ENCODE results near the gene ACER1.

ACER1 gene

GRCh38 chr19:6333439-6333838, at the start of gene ACER1:
Gene ACER1, minus strand, starts transcription at chr19:6333612. Its CDS starts 61 bp downstream, at chr19:6333551.
- H3K36me3 ChIP-seq (ENCODE audit: control insufficient read depth, insufficient read depth, low read length) = no peaks in the 10 kb centered on the region
- H3K4me3 ChIP-seq (ENCODE audit: low read depth, low read length) = no peak within 1 kb of the TSS
- no peak within 1 kb of the TSS for H3K27ac ChIP-seq (ENCODE audit: low read depth, low read length)
- no peaks in the 10 kb centered on the region for H3K9me3 ChIP-seq (ENCODE audit: control insufficient read depth, insufficient read depth, low read length)
- no peaks in the 10 kb centered on the region for H3K4me1 ChIP-seq (ENCODE audit: control insufficient read depth, insufficient read depth, low read length)
- H3K9ac ChIP-seq (ENCODE audit: low read depth, low read length) = no peak within 1 kb of the TSS
- no peaks in the 10 kb centered on the region for H3K27me3 ChIP-seq (ENCODE audit: control insufficient read depth, insufficient read depth, low read length)

DNA sequence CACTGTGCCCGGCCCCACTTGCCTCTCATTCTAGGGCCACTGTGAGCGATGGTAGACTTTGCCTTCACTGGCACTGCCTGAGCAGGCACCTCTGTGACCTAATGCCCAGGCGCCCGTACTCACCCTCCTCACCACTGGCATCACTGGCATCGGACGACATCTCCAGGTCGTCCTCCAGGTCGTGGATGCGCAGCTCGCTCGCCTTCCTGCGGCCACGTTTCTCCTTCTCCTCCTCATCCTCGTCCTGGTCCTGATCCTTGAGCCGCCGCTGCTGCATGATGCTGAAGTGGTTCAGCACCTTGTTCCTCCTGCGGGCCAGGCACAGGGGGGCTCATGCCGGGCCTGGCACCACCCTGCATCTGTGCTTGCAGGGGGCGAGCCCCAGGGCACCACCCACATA, 49.8 kb upstream of the ACER1 start:
- no peaks in the 10 kb centered on the region for H3K9me3 ChIP-seq (ENCODE audit: control insufficient read depth, insufficient read depth, low read length)
- peaks cover 87% of the 10 kb centered on the region for H3K36me3 ChIP-seq (ENCODE audit: control insufficient read depth, insufficient read depth, low read length)
- H3K27ac ChIP-seq (ENCODE audit: low read depth, low read length) = no peak overlapping the region
- no peaks in the 10 kb centered on the region for H3K27me3 ChIP-seq (ENCODE audit: control insufficient read depth, insufficient read depth, low read length)
- H3K4me1 ChIP-seq (ENCODE audit: control insufficient read depth, insufficient read depth, low read length) = no peaks in the 10 kb centered on the region
- no peak overlapping the region for H3K4me3 ChIP-seq (ENCODE audit: low read depth, low read length)
- H3K9ac ChIP-seq (ENCODE audit: low read depth, low read length) = no peak overlapping the region

GRCh38 chr19:6381030-6381750, 47.8 kb upstream of the ACER1 start:
- no peaks in the 10 kb centered on the region for H3K27me3 ChIP-seq (ENCODE audit: control insufficient read depth, insufficient read depth, low read length)
- peaks cover 72% of the 10 kb centered on the region for H3K36me3 ChIP-seq (ENCODE audit: control insufficient read depth, insufficient read depth, low read length)
- no peak overlapping the region for H3K9ac ChIP-seq (ENCODE audit: low read depth, low read length)
- no peaks in the 10 kb centered on the region for H3K9me3 ChIP-seq (ENCODE audit: control insufficient read depth, insufficient read depth, low read length)
- no peak overlapping the region for H3K27ac ChIP-seq (ENCODE audit: low read depth, low read length)
- no peaks in the 10 kb centered on the region for H3K4me1 ChIP-seq (ENCODE audit: control insufficient read depth, insufficient read depth, low read length)
- no peak overlapping the region for H3K4me3 ChIP-seq (ENCODE audit: low read depth, low read length)

GRCh38 chr19:6379744-6380143, 46.3 kb upstream of the ACER1 start:
- no peak overlapping the region for H3K9ac ChIP-seq (ENCODE audit: low read depth, low read length)
- no peak overlapping the region for H3K4me3 ChIP-seq (ENCODE audit: low read depth, low read length)
- no peaks in the 10 kb centered on the region for H3K4me1 ChIP-seq (ENCODE audit: control insufficient read depth, insufficient read depth, low read length)
- no peak overlapping the region for H3K27ac ChIP-seq (ENCODE audit: low read depth, low read length)
- no peaks in the 10 kb centered on the region for H3K9me3 ChIP-seq (ENCODE audit: control insufficient read depth, insufficient read depth, low read length)
- peaks cover 63% of the 10 kb centered on the region for H3K36me3 ChIP-seq (ENCODE audit: control insufficient read depth, insufficient read depth, low read length)
- no peaks in the 10 kb centered on the region for H3K27me3 ChIP-seq (ENCODE audit: control insufficient read depth, insufficient read depth, low read length)

DNA sequence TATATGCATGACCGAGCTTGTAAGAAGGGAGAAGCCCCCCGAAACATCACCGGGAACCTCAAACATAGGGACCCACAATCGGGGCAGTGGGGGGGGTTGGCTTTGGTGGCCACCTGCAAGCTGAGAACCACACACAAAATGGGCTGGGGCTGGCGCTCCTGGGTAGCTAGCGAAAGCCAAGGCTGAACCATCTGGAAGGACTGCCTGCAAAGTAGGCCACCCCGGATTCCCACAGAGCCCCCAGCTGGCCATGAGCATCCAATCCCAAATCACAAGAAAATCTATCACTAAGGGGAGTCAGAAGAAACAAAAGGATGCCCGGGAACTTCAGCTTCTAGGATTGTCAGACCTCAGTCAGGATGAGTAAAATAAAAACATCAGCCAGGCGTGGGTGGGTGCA, 45.1 kb upstream of the ACER1 start:
- Histone ChIP-seq H3K27me3 (ENCODE audit: control insufficient read depth, insufficient read depth, low read length) (no peaks in the 10 kb centered on the region), H3K9ac (ENCODE audit: low read depth, low read length) (no peak overlapping the region), H3K36me3 (ENCODE audit: control insufficient read depth, insufficient read depth, low read length) (peaks cover 52% of the 10 kb centered on the region), H3K4me1 (ENCODE audit: control insufficient read depth, insufficient read depth, low read length) (peaks cover 7% of the 10 kb centered on the region; the same call in 1 of the 2 replicates), H3K27ac (ENCODE audit: low read depth, low read length) (peak overlapping the region; percentile 26), H3K4me3 (ENCODE audit: low read depth, low read length) (no peak overlapping the region), H3K9me3 (ENCODE audit: control insufficient read depth, insufficient read depth, low read length) (no peaks in the 10 kb centered on the region)

GRCh38 chr19:6378041-6378440, 44.6 kb upstream of the ACER1 start:
- Histone ChIP-seq H3K36me3 (ENCODE audit: control insufficient read depth, insufficient read depth, low read length) (peaks cover 48% of the 10 kb centered on the region), H3K27ac (ENCODE audit: low read depth, low read length) (peak overlapping the region; percentile 26), H3K9me3 (ENCODE audit: control insufficient read depth, insufficient read depth, low read length) (no peaks in the 10 kb centered on the region), H3K4me1 (ENCODE audit: control insufficient read depth, insufficient read depth, low read length) (peaks cover 7% of the 10 kb centered on the region; the same call in 1 of the 2 replicates), H3K4me3 (ENCODE audit: low read depth, low read length) (no peak overlapping the region), H3K27me3 (ENCODE audit: control insufficient read depth, insufficient read depth, low read length) (no peaks in the 10 kb centered on the region), H3K9ac (ENCODE audit: low read depth, low read length) (no peak overlapping the region)

GRCh38 chr19:6376512-6377190, 43.2 kb upstream of the ACER1 start:
- 0 out of 2 replicates have a peak overlapping the region, but pooled peaks have one; percentile 20 for H3K9ac ChIP-seq (ENCODE audit: low read depth, low read length)
- H3K9me3 ChIP-seq (ENCODE audit: control insufficient read depth, insufficient read depth, low read length) = no peaks in the 10 kb centered on the region
- peaks cover 37% of the 10 kb centered on the region for H3K36me3 ChIP-seq (ENCODE audit: control insufficient read depth, insufficient read depth, low read length)

GRCh38 chr19:6375411-6376010, 42.1 kb upstream of the ACER1 start, which contains the start of gene PSPN:
Gene PSPN, minus strand, starts transcription at chr19:6375933. Its CDS starts 84 bp downstream, at chr19:6375849.
- H3K9ac ChIP-seq (ENCODE audit: low read depth, low read length) = 0 out of 2 replicates have a peak within 1 kb of the TSS, but pooled peaks have one; percentile 20
- no peak within 1 kb of the TSS for H3K4me3 ChIP-seq (ENCODE audit: low read depth, low read length)
- H3K9me3 ChIP-seq (ENCODE audit: control insufficient read depth, insufficient read depth, low read length) = no peaks in the 10 kb centered on the region
- H3K27ac ChIP-seq (ENCODE audit: low read depth, low read length) = no peak within 1 kb of the TSS
- H3K4me1 ChIP-seq (ENCODE audit: control insufficient read depth, insufficient read depth, low read length) = peaks cover 7% of the 10 kb centered on the region; the same call in 1 of the 2 replicates
- peaks cover 25% of the 10 kb centered on the region for H3K36me3 ChIP-seq (ENCODE audit: control insufficient read depth, insufficient read depth, low read length)
- H3K27me3 ChIP-seq (ENCODE audit: control insufficient read depth, insufficient read depth, low read length) = no peaks in the 10 kb centered on the region

More at GRCh38 chr19:6376512-6377190, 43.2 kb upstream of the ACER1 start:
- no peak overlapping the region for H3K4me3 ChIP-seq (ENCODE audit: low read depth, low read length)
- no peak overlapping the region for H3K27ac ChIP-seq (ENCODE audit: low read depth, low read length)
- H3K4me1 ChIP-seq (ENCODE audit: control insufficient read depth, insufficient read depth, low read length) = peaks cover 7% of the 10 kb centered on the region; the same call in 1 of the 2 replicates
- no peaks in the 10 kb centered on the region for H3K27me3 ChIP-seq (ENCODE audit: control insufficient read depth, insufficient read depth, low read length)

DNA sequence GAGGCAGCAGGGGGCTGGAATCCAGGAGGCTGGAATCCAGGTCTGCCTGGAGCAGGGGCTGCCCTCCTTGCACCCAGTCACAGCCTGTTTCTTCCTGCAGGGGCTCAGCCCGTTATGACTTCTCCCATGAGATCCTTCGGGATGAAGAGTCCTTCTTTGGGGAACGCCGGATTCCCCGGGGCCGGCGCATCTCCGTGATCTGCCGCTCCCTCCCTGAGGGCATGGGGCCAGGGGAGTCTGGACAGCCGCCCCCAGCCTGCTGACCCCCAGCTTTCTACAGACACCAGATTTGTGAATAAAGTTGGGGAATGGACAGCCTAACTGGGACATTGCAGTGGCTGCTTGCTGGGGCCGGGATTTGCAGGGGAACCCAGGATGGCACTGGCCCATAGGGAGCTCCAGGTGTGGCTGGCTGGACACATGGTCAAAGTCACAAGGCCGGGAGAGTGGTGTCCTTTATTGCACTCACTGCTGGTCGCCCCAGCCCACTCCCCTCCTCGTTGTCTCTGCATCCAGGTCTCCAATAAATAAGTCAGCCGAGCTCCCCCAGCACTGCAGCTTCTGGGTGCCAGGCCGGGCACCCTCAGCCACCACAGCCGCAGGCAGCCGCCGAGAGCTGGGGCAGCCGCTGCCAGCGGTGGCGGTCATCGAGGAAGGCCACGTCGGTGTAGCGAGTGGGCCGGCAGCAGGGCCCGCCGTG, 41.4 kb upstream of the ACER1 start:
- Histone ChIP-seq H3K4me1 (ENCODE audit: control insufficient read depth, insufficient read depth, low read length) (peaks cover 7% of the 10 kb centered on the region; the same call in 1 of the 2 replicates), H3K27ac (ENCODE audit: low read depth, low read length) (no peak overlapping the region), H3K27me3 (ENCODE audit: control insufficient read depth, insufficient read depth, low read length) (no peaks in the 10 kb centered on the region), H3K9me3 (ENCODE audit: control insufficient read depth, insufficient read depth, low read length) (no peaks in the 10 kb centered on the region), H3K4me3 (ENCODE audit: low read depth, low read length) (no peak overlapping the region), H3K36me3 (ENCODE audit: control insufficient read depth, insufficient read depth, low read length) (peaks cover 19% of the 10 kb centered on the region), H3K9ac (ENCODE audit: low read depth, low read length) (no peak overlapping the region)

- peaks cover 7% of the 10 kb centered on the region; the same call in 1 of the 2 replicates for H3K4me1 ChIP-seq (ENCODE audit: control insufficient read depth, insufficient read depth, low read length)
- H3K27me3 ChIP-seq (ENCODE audit: control insufficient read depth, insufficient read depth, low read length) = no peaks in the 10 kb centered on the region
- peak overlapping the region; percentile 58 for H3K4me3 ChIP-seq (ENCODE audit: low read depth, low read length)
- no peaks in the 10 kb centered on the region for H3K9me3 ChIP-seq (ENCODE audit: control insufficient read depth, insufficient read depth, low read length)
- no peak overlapping the region for H3K9ac ChIP-seq (ENCODE audit: low read depth, low read length)
- peaks cover 15% of the 10 kb centered on the region for H3K36me3 ChIP-seq (ENCODE audit: control insufficient read depth, insufficient read depth, low read length)
- peak overlapping the region; percentile 31 for H3K27ac ChIP-seq (ENCODE audit: low read depth, low read length)
Observed at GRCh38 chr19:6374161-6374709, 40.8 kb upstream of the ACER1 start.
